ENCODE measurements around the gene SCYGR6.

Gene SCYGR6

DNA sequence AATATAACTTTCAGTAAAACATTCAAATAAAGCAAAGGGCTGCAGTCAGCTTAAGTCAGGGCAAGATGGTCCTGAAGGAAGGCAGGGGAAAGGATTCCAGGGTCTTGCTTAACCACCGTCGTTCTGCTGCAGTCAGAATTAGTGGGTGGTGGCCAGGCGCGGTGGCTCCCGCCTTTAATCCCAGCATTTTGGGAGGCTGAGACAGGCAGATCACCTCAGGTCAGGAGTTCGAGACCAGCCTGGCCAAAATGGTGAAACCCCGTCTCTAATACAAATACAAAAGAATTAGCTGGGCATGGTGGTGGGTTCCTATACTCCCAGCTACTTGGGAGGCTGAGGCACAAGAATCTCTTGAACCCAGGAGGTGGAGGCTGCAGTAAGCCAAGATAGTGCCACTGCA is 13.6 kb downstream of the SCYGR6 start:
- DNase-seq: no peak

- DNase-seq: no peak
These were observed 17.2 kb downstream of the SCYGR6 start for GRCh38 chr2:227707390-227707789.

DNA sequence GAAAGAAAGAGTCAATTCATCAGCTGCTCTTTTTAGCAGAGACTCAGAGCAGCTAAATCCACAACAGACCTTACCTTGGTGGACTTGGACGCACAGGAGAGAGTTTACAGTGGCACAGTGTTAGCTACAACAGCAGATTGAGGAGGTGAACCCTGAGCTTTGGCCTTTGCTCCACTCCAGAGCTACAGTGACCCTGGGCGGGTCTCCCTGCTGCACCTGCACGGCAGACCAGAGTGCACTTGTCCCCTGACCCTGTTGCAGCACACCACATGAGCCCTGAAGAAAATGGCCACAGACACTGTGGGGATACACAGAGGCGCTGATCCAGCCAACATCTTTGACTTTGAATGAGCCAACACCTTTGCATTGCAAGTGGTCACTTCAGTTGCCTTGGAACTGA is 17.7 kb downstream of the SCYGR6 start:
- DNase-seq: no peak

- DNase-seq: no peak
These were observed 20.6 kb downstream of the SCYGR6 start for GRCh38 chr2:227703961-227704360.

DNA sequence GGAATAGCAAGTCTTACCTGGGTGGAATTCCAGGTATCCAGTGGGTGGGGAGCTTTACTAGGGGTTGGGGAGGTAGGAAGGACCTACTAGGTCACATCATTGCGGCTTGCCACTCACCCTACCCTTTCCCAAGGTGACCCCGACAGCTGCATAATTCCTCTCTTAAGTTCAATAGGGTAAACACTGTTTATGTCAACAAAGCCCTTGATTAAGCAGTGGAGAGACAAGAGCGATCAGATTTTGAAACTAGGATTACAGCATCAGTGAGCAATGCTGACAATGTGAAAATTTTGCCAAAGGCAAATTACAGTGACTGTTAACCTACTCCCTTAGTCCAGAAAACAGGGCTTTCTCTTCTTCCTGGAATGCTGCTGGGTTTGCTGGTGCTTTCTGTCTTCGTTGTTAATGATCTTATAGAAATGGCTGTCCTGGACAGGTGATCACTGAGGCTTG is 21.3 kb downstream of the SCYGR6 start:
- no peak for DNase-seq

DNA sequence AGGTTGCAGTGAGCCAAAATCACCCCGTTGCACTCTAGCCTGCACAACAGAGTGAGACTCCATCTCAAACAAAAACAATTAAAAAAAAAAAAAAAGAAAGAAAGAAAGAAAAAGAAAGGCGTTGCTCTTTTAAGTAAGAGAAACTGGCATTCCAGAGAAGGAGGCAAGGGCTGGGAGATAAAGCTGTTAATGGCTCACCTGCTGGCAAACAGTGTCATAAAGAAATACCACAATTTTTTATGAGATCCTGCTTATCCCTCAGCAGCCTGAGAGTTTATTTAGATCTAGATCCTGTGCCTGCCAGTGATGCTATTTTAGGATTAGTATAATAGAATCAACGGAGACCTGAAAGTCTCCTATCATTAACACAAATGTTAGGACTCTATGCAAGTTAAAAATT is 23.0 kb downstream of the SCYGR6 start:
- DNase-seq: no peak

- no peak for DNase-seq
These were observed 27.4 kb downstream of the SCYGR6 start for GRCh38 chr2:227696990-227697679.

DNA sequence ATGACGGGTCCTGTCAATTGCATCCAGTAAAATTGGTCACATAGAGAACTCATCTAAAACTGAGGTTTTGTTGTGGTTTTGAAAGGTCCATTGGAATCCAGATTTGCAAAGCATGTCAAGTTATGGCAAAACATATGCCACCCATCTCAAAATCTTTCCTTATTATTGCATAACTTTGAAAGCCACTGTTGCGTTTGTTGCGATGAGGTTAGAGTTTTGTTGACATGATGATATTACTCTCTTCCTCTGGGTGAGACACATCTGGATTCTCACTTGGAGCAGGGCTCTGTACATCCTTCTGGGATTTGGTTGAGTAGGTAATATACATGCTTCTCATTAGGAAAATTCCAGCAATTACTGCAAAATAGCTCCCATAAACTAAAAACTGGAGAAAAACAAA is 37.4 kb downstream of the SCYGR6 start:
- DNase-seq: no peak

GRCh38 chr2:227684258-227684657 is 40.3 kb downstream of the SCYGR6 start:
- DNase-seq: no peak

GRCh38 chr2:227677928-227678327 is 46.6 kb downstream of the SCYGR6 start:
- DNase-seq: no peak

GRCh38 chr2:227674485-227674884 is 50.1 kb downstream of the SCYGR6 start:
- no peak for DNase-seq
